Gastrocnemius medialis (tissue), 4 donors: ENCODE measurements around the gene RAD51B.

Source experiments
- POLR2A ChIP-seq, 2 donors: fragments of 450-650 bp; IDR thresholded peaks; one replicate each; pipeline ENCODE4 v1.6.1; 2017; ENCODE audit warnings: antibody characterized with exemption in 2 of 2, mild to moderate bottlenecking in 2 of 2, moderate library complexity in 2 of 2
- TF ChIP-seq, protein P1 (sequence below), 5 experiments: fragments of 450-650 bp in 3 of 5; fragments of 200-600 bp in 2 of 5; sonication (generic) in 2 of 5; IDR thresholded peaks in 4 of 5; conservative IDR thresholded peaks in 1 of 5; 1 replicate in 4 of 5; 2 replicates in 1 of 5; pipeline ENCODE4 v1.5.1; 2016 to 2019; ENCODE audit warnings: antibody characterized with exemption in 5 of 5, mild to moderate bottlenecking in 3 of 5, moderate library complexity in 3 of 5

DNA sequence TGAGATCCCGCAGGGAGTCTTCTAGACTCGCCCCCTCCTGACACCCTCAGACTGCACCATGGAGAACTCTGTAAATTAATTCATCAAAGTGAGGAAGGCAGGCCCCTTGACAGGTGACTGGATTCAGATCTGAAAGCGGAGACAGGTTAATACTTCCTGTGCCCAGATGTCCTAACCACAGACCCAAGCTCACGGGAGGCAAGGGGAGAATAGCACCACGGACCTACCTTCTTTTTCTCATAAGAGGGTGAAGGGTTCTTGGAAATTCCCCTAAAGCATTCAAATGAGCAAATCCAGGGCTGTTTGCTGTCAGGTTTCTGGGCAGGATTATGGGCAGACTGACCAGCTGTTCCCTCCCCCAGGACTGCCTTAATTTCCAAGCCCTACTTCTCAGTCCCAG is 803.3 kb downstream of the RAD51B start:
- TF ChIP-seq, protein P1, sequence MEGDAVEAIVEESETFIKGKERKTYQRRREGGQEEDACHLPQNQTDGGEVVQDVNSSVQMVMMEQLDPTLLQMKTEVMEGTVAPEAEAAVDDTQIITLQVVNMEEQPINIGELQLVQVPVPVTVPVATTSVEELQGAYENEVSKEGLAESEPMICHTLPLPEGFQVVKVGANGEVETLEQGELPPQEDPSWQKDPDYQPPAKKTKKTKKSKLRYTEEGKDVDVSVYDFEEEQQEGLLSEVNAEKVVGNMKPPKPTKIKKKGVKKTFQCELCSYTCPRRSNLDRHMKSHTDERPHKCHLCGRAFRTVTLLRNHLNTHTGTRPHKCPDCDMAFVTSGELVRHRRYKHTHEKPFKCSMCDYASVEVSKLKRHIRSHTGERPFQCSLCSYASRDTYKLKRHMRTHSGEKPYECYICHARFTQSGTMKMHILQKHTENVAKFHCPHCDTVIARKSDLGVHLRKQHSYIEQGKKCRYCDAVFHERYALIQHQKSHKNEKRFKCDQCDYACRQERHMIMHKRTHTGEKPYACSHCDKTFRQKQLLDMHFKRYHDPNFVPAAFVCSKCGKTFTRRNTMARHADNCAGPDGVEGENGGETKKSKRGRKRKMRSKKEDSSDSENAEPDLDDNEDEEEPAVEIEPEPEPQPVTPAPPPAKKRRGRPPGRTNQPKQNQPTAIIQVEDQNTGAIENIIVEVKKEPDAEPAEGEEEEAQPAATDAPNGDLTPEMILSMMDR (IDR thresholded peaks at IDR 0.05 in 4 of 5, conservative IDR thresholded peaks at IDR 0.05 in 1 of 5): no peak
- no peak for TF ChIP-seq POLR2A (IDR thresholded peaks at IDR 0.05)
